AG09309 (cell line): Measurements from ENCODE around the gene BRD9.
"Not testable (repeated sequence)": the region's sequence is repeated elsewhere in the genome, so short reads cannot be mapped to it uniquely, and the experiment has no call there.

Experiments
- DNase-seq: peaks from one replicate; pipeline ENCODE4 v3.0.0-alpha.2; 2010; ENCODE audit warnings: low read depth
- H3K4me3 ChIP-seq: 2 replicates; pipeline ENCODE4 v1.5.1; 2011; ENCODE audit warnings: mild to moderate bottlenecking, low read depth, low read length, moderate library complexity; ENCODE audit not compliant: control insufficient read depth

The BRD9 gene

DNA sequence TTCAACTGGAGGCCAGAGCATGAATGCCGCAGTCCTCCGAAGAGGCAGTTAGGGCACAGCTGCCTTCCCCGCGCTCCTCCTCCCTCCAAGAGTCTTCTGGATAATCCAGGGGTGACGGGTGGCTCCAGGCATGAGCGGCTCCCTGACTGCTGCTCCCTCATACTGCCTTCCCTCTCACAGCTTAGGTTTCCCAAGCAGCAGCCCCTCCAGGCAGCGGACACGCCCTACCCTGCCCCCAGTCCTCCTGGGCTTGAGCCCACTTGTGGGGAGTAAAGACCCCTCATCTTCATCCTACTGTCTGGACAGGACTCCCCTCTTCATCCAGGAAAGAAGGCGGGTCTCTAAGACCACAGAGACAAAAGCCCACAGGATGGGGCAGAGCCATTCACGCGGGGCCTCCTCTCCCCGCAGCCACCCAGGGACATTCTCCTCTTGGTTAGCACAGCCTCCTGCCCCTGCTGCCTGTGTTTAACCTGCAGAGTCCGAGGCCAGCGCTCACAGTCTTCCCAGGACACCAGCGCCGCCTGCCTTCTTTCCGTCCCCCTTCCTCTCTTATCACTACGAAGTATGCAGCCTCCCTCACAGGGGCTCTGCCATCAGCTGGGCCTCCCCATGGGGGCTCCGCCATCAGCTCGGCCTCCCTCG, 47.4 kb downstream of the BRD9 start:
- not testable (repeated sequence) for DNase-seq, H3K4me3 ChIP-seq

DNA sequence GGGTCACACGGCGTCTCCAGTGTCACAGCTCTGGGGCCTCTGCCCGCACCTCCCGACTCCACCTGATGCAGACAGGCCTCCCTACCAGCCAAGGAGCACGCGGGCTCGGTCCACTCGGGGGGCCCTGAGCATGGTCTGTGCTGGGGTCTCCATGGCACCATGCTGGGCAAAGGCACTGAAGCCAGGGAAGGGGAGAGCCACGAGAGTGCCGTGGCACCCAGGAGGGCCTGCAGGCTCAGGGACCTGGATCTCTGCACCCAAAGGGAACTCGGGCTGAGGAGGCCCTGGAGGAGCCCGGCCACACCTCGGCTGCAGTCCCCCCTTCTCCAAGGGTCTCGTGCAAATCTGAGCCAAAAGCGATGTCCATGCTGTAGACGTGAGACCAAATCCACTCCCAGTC, 48.2 kb downstream of the BRD9 start:
- DNase-seq, H3K4me3 ChIP-seq: not testable (repeated sequence)

DNA sequence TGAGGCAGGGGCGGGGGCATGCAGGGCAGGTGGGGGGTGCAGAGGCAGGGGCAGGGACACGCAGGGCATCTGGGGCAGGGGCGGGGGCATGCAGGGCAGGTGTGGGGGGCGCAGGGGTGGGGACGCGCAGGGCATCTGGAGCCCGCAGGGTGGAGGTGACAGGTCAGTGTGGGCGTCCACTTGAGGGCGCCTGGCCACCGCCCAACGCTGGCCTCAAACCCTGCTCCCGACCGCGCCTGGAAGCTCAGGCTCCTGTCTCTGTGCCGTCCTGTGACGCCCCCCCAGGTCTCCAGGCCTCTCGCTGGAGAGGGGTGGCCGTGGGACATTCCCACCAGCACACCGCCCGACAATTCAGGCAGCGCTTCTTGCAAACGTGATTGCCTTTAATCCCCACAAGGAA, 48.7 kb downstream of the BRD9 start:
- H3K4me3 ChIP-seq, DNase-seq: not testable (repeated sequence)

- not testable (repeated sequence) for DNase-seq, H3K4me3 ChIP-seq
These were observed 49.2 kb downstream of the BRD9 start for GRCh38 chr5:843371-843770.

DNA sequence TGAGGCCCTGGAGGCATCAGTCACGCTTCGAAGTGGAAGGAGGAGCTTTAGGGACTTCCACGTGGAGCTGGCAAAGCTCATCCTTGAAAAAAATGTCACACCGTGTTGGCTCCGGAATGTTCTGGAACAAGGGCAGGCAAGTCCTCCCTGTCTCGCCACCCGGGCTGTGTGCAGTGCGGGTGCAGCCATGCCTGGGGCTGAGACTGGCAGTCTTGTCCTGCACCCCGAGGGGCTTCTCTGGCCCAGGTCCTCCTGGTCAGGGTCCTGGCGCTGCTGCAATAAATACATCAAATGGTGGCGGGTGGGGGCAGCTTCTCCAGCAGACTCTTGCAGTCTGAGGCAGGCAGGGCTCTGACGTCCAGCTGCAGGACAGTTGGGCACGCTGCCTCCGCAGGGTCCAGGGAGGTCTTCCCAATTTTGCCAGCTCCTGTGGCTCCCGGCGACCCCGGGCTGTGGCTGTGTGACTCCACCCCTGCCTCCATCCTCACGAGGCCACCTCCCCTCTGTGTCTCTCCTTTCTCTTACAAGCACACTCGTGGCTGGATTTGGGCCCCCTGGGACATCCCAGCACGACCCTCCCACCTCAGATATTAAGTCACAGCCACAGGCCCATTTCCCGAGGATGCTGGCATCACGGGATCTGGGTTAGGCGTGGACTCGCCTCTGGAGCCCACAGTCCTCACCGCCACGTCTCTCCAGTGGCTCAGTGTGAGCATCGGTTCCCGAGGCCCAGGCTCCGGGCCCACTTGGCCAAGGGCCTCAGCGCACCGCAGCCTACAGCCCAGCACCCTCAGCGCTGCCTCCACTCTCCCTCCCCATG, 50.0 kb downstream of the BRD9 start:
- DNase-seq, H3K4me3 ChIP-seq: not testable (repeated sequence)

GRCh38 chr5:841531-842401, 50.8 kb downstream of the BRD9 start:
- not testable (repeated sequence) for H3K4me3 ChIP-seq, DNase-seq

- not testable (repeated sequence) for DNase-seq, H3K4me3 ChIP-seq
These were observed 51.6 kb downstream of the BRD9 start for GRCh38 chr5:840974-841435.

- not testable (repeated sequence) for H3K4me3 ChIP-seq, DNase-seq
These were observed 52.3 kb downstream of the BRD9 start for GRCh38 chr5:840118-840973.

- not testable (repeated sequence) for H3K4me3 ChIP-seq, DNase-seq
These were observed 54.2 kb downstream of the BRD9 start for GRCh38 chr5:838431-838851.

DNA sequence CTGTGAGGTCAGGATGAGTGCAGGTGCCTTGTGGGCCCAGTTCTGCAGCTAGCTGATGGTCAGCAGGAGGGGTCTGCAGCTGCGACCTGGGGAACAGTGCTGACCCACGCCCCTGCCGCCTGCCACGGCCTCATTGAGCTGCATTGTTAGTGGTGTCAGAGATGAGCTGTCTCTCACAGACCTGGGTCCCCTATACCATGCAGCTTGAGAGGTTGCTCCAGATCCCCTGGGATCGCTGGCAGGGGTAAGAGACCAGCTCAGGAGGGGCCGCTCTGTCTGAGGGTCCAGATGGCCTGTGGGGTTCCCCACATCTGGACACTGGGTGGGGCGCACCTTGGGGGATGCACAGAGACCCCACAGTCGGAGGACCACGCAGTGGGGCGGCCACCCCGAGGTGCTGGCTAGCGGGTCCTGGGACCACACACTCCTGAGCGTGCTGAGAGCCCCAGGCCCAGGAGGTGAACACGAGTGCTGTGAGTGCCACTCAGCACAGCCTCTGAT, 54.9 kb downstream of the BRD9 start:
- not testable (repeated sequence) for H3K4me3 ChIP-seq, DNase-seq

GRCh38 chr5:835933-836612, 56.5 kb downstream of the BRD9 start:
- not testable (repeated sequence) for H3K4me3 ChIP-seq, DNase-seq

DNA sequence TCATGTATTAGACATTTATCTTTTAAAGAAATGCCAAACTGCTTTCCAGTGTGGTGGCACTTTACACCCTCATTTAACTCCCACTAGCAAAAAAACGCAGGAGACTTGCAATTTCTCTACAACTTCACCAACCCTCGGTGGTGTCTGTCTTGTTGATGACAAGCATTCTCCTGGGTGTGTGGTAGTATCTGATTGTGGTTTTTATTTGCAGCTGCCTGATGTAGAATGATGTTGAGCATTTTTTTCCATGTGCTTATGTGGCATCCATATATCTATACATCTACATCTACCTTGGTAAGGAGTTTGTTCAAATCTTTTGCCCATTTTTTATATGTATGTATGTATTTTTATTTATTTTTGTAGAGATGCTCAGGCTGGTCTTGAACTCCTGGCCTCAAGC, 58.6 kb downstream of the BRD9 start:
- not testable (repeated sequence) for DNase-seq, H3K4me3 ChIP-seq

- H3K4me3 ChIP-seq, DNase-seq: not testable (repeated sequence)
These were observed 64.4 kb downstream of the BRD9 start for GRCh38 chr5:828194-828593.

GRCh38 chr5:825544-825943, 67.1 kb downstream of the BRD9 start:
- H3K4me3 ChIP-seq, DNase-seq: not testable (repeated sequence)
